HL-60 (cell line): ENCODE measurements around the gene ADRA2C.

Source experiments
- GABPA ChIP-seq: IDR thresholded peaks from 2 replicates; pipeline ENCODE4 v1.6.1; 2012; ENCODE audit warnings: low read depth
- POLR2AphosphoS5 ChIP-seq: IDR thresholded peaks from 2 replicates; pipeline ENCODE4 v1.6.1; 2012; ENCODE audit warnings: low read depth
- REST ChIP-seq: IDR thresholded peaks from 2 replicates; pipeline ENCODE4 v1.6.1; 2012; ENCODE audit warnings: low read depth; ENCODE audit not compliant: insufficient replicate concordance
- SPI1 ChIP-seq: IDR thresholded peaks from 2 replicates; pipeline ENCODE4 v1.6.1; 2012; ENCODE audit warnings: low read depth, mild to moderate bottlenecking, borderline replicate concordance
- TF ChIP-seq, protein P1 (sequence below): IDR thresholded peaks from one replicate; pipeline ENCODE4 v1.5.1; 2011; ENCODE audit warnings: low read length, control low read depth, inconsistent platforms; ENCODE audit not compliant: insufficient read depth

GRCh38 chr4:3719836-3720235, 46.3 kb upstream of the ADRA2C start:
- TF ChIP-seq, protein P1, sequence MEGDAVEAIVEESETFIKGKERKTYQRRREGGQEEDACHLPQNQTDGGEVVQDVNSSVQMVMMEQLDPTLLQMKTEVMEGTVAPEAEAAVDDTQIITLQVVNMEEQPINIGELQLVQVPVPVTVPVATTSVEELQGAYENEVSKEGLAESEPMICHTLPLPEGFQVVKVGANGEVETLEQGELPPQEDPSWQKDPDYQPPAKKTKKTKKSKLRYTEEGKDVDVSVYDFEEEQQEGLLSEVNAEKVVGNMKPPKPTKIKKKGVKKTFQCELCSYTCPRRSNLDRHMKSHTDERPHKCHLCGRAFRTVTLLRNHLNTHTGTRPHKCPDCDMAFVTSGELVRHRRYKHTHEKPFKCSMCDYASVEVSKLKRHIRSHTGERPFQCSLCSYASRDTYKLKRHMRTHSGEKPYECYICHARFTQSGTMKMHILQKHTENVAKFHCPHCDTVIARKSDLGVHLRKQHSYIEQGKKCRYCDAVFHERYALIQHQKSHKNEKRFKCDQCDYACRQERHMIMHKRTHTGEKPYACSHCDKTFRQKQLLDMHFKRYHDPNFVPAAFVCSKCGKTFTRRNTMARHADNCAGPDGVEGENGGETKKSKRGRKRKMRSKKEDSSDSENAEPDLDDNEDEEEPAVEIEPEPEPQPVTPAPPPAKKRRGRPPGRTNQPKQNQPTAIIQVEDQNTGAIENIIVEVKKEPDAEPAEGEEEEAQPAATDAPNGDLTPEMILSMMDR, result no peak
- TF ChIP-seq POLR2AphosphoS5 (no peak), REST (no peak), GABPA (no peak), SPI1 (no peak)
